Common myeloid progenitor, CD34-positive (primary cell): ENCODE results near the gene CSF1.

ENCODE experiments used
- CTCF ChIA-PET: fragments of 350-600 bp; sonication (Branson Sonifier 250); formaldehyde crosslinking; loops from one replicate; lab custom pipeline; 2021; ENCODE audit warnings: antibody characterized with exemption; lab: Charles Lee
- POLR2A ChIA-PET: fragments of 350-600 bp; sonication (Branson Sonifier 250); formaldehyde crosslinking; loops from one replicate; lab custom pipeline; 2021; ENCODE audit warnings: antibody characterized with exemption; lab: Charles Lee
- DNase-seq, 3 donors: peaks; one replicate each; pipeline versions ENCODE4 v3.0.0 to v3.0.0-alpha.2; 2013
- H3K27ac ChIP-seq, 2 experiments: 1 replicate in 1 of 2; 2 replicates in 1 of 2; pipeline ENCODE4 v1.7.0; 2013; ENCODE audit warnings: inconsistent platforms in 2 of 2, low read length in 2 of 2, mild to moderate bottlenecking in 2 of 2, low read depth in 1 of 2, moderate library complexity in 1 of 2; ENCODE audit not compliant: severe bottlenecking in 2 of 2, insufficient read depth in 1 of 2, poor library complexity in 1 of 2
- H3K27me3 ChIP-seq, 5 experiments: replicated peaks in 2 of 5; 1 replicate in 3 of 5; 2 replicates in 2 of 5; pipeline versions ENCODE4 v1.6.1 to v1.7.0; 2013; ENCODE audit warnings: low read length in 4 of 5, mild to moderate bottlenecking in 2 of 5, moderate library complexity in 2 of 5, inconsistent platforms in 1 of 5; ENCODE audit not compliant: insufficient read depth in 5 of 5, control insufficient read depth in 4 of 5
- H3K36me3 ChIP-seq, 4 experiments: 1 replicate in 2 of 4; 2 replicates in 2 of 4; pipeline versions ENCODE4 v1.6.1 to v1.7.0; 2013; ENCODE audit warnings: low read length in 3 of 4, control low read depth in 1 of 4, mild to moderate bottlenecking in 1 of 4; ENCODE audit not compliant: control insufficient read depth in 4 of 4, insufficient read depth in 4 of 4
- H3K4me1 ChIP-seq, 4 experiments: 1 replicate in 3 of 4; 2 replicates in 1 of 4; pipeline versions ENCODE4 v1.6.1 to v1.7.1; 2013; ENCODE audit warnings: low read length in 3 of 4, mild to moderate bottlenecking in 3 of 4, control low read depth in 1 of 4, inconsistent platforms in 1 of 4, moderate library complexity in 1 of 4; ENCODE audit not compliant: control insufficient read depth in 4 of 4, insufficient read depth in 4 of 4; ENCODE audit errors: control extremely low read depth in 1 of 4
- H3K4me3 ChIP-seq, 7 experiments: 1 replicate in 4 of 7; 2 replicates in 3 of 7; pipeline versions ENCODE4 v1.5.1 to v1.7.0; 2013; ENCODE audit warnings: mild to moderate bottlenecking in 7 of 7, low read length in 6 of 7, moderate library complexity in 6 of 7, inconsistent platforms in 2 of 7, low read depth in 2 of 7, control low read depth in 1 of 7; ENCODE audit not compliant: insufficient read depth in 4 of 7, control insufficient read depth in 1 of 7; ENCODE audit errors: extremely low read depth in 1 of 7
- H3K9me3 ChIP-seq, 5 experiments: 1 replicate in 4 of 5; 2 replicates in 1 of 5; pipeline versions ENCODE4 v1.6.1 to v1.7.1; 2013; ENCODE audit warnings: low read length in 4 of 5, mild to moderate bottlenecking in 2 of 5, inconsistent platforms in 1 of 5, low read depth in 1 of 5, moderate library complexity in 1 of 5; ENCODE audit not compliant: control insufficient read depth in 4 of 5, insufficient read depth in 2 of 5; ENCODE audit errors: control extremely low read depth in 1 of 5
- WGBS: methylation state at CpG from one replicate; pipeline ENCODE4 v1.1.5; 2013; ENCODE audit not compliant: insufficient coverage; 5-methylcytosine and 5-hydroxymethylcytosine counted together

The CSF1 gene

GRCh38 chr1:109913360-109913879, 2.8 kb downstream of the CSF1 start:
- Histone ChIP-seq H3K27ac (no peak overlapping the region), H3K27me3 (peaks cover 0 to 32% (median 19%) of the 10 kb centered on the region in 5 experiments), H3K4me3 (no peak overlapping the region), H3K4me1 (peaks cover 2 to 19% (median 14%) of the 10 kb centered on the region in 4 experiments), H3K9me3 (no peaks in the 10 kb centered on the region), H3K36me3 (peaks cover 0 to 6% (median 2%) of the 10 kb centered on the region in 4 experiments)
- ChIA-PET CTCF (interaction anchor here (0.9 to 2.6 kb wide), 7 partner anchors 10 to 137 kb away, joined by 3 to 9 read pairs (median 3); no protein-coding TSS in a partner anchor), POLR2A (interaction anchor here (0.6 to 0.7 kb wide), 2 partner anchors 39 to 107 kb away, joined by 3 to 4 read pairs; no protein-coding TSS in a partner anchor)
- 100% methylated on average over 1 of the region's 1 CpG for WGBS
- no peak for DNase-seq

GRCh38 chr1:109914587-109915240, 4.1 kb downstream of the CSF1 start:
- H3K4me1 ChIP-seq: peaks cover 2 to 19% (median 14%) of the 10 kb centered on the region in 4 experiments
- POLR2A ChIA-PET: no interaction called here
- CTCF ChIA-PET: interaction anchor here (0.9 to 1.4 kb wide), 4 partner anchors 9 to 138 kb away, joined by 3 to 5 read pairs (median 3); no protein-coding TSS in a partner anchor
- H3K9me3 ChIP-seq: no peaks in the 10 kb centered on the region
- H3K4me3 ChIP-seq: no peak overlapping the region
- 100% methylated on average over 6 of the region's 6 CpGs for WGBS
- H3K27ac ChIP-seq: no peak overlapping the region
- H3K27me3 ChIP-seq: peaks cover 0 to 27% (median 12%) of the 10 kb centered on the region in 5 experiments
- no peak for DNase-seq
- peaks cover 0 to 10% (median 2%) of the 10 kb centered on the region in 4 experiments for H3K36me3 ChIP-seq

GRCh38 chr1:109917051-109917767, 6.6 kb downstream of the CSF1 start:
- Histone ChIP-seq H3K4me3 (no peak overlapping the region), H3K4me1 (peaks cover 0 to 7% (median 1%) of the 10 kb centered on the region in 4 experiments), H3K36me3 (peaks cover 0 to 11% (median 2%) of the 10 kb centered on the region in 4 experiments), H3K27me3 (peaks cover 0 to 12% (median 4%) of the 10 kb centered on the region in 5 experiments), H3K27ac (no peak overlapping the region), H3K9me3 (no peaks in the 10 kb centered on the region)
- WGBS: 88% methylated on average over 8 of the region's 9 CpGs
- POLR2A ChIA-PET: no interaction called here
- DNase-seq: peak in 2 of 3 donors; percentile 67 to 69
- CTCF ChIA-PET: interaction anchor here (1.0 to 4.1 kb wide), 12 partner anchors 9 to 140 kb away, joined by 3 to 20 read pairs (median 3); no protein-coding TSS in a partner anchor

GRCh38 chr1:109917768-109918606, 7.3 kb downstream of the CSF1 start:
- no peaks in the 10 kb centered on the region for H3K9me3 ChIP-seq
- POLR2A ChIA-PET: no interaction called here
- H3K4me3 ChIP-seq: no peak overlapping the region
- WGBS: 96% methylated on average over 5 of the region's 6 CpGs
- peaks cover 0 to 4% (median 0%) of the 10 kb centered on the region in 5 experiments for H3K27me3 ChIP-seq
- peak overlapping the region in 1 of 2 experiments; percentile 44 for H3K27ac ChIP-seq
- H3K36me3 ChIP-seq: peaks cover 0 to 11% (median 2%) of the 10 kb centered on the region in 4 experiments
- DNase-seq: no peak
- CTCF ChIA-PET: interaction anchor here (0.7 to 4.1 kb wide), 12 partner anchors 9 to 141 kb away, joined by 3 to 20 read pairs (median 4); no protein-coding TSS in a partner anchor
- peaks cover 0 to 7% (median 1%) of the 10 kb centered on the region in 4 experiments for H3K4me1 ChIP-seq

- POLR2A ChIA-PET: no interaction called here
Measured at GRCh38 chr1:109918671-109919070, 8.0 kb downstream of the CSF1 start.

GRCh38 chr1:109919303-109919702, 8.7 kb downstream of the CSF1 start:
- CTCF ChIA-PET: interaction anchor here (1.4 to 4.1 kb wide), 4 partner anchors 25 to 142 kb away, joined by 5 to 20 read pairs (median 6); partner anchors contain the start of gene AHCYL1
- Histone ChIP-seq H3K9me3 (no peaks in the 10 kb centered on the region), H3K36me3 (peaks cover 0 to 11% (median 3%) of the 10 kb centered on the region in 4 experiments), H3K27me3 (no peaks in the 10 kb centered on the region), H3K27ac (no peak overlapping the region), H3K4me3 (no peak overlapping the region), H3K4me1 (peaks cover 0 to 7% (median 1%) of the 10 kb centered on the region in 4 experiments)
- 100% methylated on average over 4 of the region's 6 CpGs for WGBS
- DNase-seq: no peak
- POLR2A ChIA-PET: no interaction called here

More at GRCh38 chr1:109918671-109919070, 8.0 kb downstream of the CSF1 start:
- H3K9me3 ChIP-seq: no peaks in the 10 kb centered on the region
- CTCF ChIA-PET: interaction anchor here (1.0 to 4.1 kb wide), 7 partner anchors 11 to 142 kb away, joined by 3 to 20 read pairs (median 5); partner anchors contain the start of gene AHCYL1
- no peaks in the 10 kb centered on the region for H3K27me3 ChIP-seq
- H3K4me1 ChIP-seq: peaks cover 0 to 7% (median 1%) of the 10 kb centered on the region in 4 experiments
- 96% methylated on average over 7 of the region's 7 CpGs for WGBS
- H3K36me3 ChIP-seq: peaks cover 0 to 11% (median 2%) of the 10 kb centered on the region in 4 experiments
- H3K27ac ChIP-seq: no peak overlapping the region
- H3K4me3 ChIP-seq: no peak overlapping the region
- DNase-seq: no peak
